CD4-positive, alpha-beta T cell treated with Interleukin-10 for 1 hour (primary cell): ENCODE data around the gene KCNJ5.

ENCODE experiments used
- DNase-seq: peaks from one replicate; pipeline ENCODE4 v3.0.0-alpha.2; 2020

KCNJ5 gene

DNA sequence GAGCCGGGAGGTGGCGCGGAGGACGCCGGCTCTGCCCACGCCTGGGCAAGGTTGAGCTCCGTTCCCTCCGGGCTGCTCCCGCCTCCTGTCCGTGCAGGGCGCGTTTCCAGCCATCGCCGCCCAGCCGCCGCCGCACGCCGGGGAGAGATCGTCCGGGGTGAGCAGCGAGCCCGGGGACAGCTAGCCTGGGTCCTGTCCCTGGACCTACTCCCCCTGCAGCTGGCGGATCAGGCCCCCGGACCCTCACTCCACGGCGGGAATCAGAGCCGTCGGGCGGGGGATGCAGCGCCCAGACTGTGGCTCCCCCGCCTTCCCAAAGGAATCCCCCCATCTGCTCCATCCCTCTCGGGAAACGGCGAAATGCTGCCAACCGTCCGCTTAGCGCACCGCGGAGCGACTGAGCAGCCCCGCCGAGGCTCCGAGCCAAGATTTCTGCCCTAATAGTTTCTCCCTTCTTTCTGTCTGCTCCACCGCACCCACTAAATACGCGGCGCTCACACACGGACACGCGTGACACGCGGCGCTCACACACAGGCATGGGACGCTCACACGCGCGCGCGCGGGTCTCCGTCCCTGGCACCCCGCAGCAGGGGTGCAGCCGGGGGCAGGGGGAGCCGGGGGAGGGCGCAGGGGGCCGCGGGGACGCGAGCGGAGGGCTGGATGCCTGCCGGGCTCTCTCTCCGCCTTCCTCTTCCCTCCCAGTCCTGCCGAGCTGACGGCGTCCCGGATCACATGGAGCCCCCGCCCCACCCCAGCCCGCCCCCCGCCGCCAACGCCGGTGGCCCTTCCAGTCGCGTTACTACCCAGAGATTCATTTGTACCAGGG, at the start of gene KCNJ5:
KCNJ5 (plus strand) TSS at position 814 of the 826 bp plus-strand sequence. CDS start 19,918 bp downstream, outside the sequence.
- DNase-seq, result peak; percentile 13

DNA sequence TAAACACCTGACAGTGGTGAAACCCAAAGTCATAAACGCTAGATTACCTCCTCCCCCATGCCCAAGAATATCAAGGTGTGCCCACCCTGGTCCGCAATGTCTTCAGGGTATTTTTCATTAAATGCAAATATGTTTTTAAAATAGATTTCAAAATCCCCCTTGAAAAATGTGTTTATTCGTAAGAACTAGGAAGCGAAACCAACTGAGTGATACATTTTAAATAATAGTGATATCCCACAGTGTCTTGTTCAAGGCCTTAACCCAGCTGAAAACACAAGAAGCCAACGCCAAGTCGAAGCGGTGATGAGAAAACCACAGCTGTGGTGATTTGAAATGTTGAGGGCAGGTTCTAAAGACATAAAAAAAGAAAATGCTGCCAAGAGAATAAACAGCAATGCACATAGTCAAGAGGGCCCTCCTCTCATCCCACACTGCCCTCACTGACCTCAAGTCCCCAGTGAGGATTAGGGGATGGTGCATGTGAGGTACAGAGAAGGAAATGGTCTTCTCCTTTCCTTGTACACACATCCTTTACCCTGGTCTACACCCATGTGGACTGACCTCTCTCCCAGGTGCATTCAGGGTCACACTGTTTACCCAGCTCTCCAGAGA, 49.6 kb upstream of the KCNJ5 start:
- DNase-seq, result peak; percentile 29

DNA sequence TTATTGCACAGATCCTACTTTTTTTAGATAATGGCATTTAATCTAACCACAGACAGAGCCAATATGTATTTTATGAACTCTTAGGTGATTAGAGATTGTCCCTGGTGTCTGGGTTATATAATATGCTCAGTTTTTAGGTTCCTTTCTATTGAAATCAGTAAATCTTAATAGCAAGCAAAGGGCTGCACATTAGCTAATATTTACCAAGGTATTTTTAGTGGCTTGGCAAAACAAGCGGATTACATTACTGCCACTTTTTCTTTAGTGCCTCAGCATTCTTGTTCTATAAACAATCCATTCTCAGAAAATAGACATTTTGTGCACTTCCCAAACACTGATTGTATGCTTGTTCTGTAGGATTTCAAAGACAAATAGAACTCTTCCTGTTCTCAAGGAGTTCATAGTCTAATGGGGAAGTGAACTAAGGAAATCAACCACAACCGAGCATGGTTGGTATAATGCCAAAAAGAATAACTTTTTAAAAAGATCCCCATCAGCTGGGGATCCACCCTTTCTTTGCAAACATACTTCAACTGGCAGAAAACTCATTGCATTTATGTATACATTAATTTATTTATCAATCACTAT, 47.9 kb upstream of the KCNJ5 start:
- no peak for DNase-seq

DNA sequence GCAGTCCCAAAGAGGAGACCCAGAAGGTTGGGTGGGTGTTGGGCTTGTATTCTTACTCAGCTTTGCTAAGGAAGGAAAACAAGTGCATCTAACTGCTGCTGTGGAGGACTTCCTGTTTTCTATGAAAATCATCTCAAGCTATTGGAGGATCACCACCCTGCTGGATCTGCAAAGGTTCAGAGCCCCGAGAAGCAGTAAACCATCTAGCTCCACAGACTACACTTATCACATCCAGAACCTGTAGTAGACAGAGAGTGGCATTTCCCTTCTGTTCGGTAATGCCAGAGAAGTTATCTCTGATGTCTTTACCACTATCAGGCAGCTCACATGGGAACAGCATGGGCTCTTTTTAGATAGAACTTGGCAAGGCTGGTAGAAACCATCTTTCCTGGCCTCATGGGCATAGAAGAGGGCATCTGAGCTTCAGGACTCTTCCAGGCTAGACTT, 45.8 kb upstream of the KCNJ5 start:
- peak; percentile 22 for DNase-seq

DNA sequence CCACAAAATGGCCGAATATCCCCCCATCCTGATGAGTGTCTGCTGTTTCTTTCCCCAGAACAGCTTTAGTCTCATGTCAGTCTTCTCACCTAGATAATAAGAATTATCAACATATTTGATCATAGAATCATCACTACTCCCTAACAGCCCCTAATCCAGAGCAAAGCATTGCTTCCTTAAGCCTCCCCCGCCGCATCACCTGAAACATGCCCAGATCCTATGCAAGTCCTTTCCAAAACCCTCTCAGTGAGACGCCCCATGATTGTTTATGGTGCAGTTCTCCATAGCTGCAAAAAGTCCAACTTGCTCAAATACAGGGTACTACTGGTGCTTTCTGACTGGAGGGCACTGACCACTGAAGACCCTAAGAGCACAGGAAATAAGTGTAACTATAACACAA, 44.2 kb upstream of the KCNJ5 start:
- DNase-seq, result no peak

DNA sequence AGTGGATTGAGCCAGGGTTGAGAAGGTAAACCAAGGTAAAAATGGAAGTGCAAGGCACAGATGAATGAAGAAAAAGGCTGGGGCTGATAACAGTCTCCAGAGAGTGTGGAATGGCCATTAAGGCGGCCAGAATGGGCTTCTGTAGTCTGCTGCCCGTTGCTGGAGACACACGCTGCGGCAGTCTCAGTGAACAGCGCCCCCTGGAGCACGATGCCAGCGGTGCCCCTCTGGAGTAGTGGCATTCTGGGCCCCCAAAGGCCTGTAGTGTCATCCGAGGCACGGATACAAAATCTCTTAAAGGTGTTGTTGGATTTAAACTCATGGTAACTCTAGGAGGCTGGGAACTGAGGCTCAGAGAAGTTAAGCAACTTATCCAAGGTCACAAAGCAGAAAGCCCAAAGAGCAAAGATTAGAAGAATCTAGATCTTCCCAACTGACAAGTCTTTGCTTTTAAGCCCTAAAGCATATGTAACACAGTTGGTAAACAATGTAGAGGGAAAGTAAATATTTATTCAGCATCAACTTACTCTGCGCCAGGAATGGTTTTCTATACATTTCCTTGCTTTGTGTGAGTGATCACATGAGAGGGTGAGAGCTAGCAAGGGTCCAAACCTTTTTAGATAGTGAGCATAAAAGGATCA, 42.2 kb upstream of the KCNJ5 start:
- peak; percentile 72 for DNase-seq

DNA sequence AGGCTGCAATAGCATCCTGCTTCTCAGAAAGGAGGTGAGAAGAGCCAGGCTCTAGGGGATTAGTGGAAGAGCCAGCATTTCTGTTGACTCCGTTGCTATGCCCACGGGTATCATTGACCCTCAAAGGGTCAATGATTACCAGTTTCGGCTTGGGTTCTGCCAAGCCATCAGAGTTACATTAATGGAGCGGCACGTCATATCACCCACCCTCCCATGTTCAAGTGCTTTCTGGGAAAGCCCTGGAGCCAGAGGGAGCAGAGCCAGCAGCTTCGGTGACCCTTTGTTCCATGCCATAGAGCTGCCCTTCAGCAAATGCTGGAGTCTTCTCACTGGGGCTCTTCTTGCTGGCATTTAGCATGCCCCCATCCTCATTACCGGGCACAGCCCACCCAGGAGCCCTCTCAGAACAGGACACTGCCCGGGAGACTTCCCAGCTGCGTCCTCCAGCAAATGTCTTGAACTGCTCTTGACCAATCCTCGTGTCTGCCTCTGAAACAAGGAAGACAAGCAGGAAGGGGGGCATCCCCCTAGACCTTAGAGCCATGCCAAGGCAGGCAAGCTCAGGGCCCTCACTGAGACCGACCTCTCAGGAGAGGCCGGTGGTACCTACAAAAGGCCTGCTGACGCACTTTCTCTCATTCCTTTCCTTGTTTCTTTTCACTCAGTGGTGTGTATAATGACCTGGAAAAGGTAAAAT, 38.7 kb upstream of the KCNJ5 start:
- no peak for DNase-seq

DNA sequence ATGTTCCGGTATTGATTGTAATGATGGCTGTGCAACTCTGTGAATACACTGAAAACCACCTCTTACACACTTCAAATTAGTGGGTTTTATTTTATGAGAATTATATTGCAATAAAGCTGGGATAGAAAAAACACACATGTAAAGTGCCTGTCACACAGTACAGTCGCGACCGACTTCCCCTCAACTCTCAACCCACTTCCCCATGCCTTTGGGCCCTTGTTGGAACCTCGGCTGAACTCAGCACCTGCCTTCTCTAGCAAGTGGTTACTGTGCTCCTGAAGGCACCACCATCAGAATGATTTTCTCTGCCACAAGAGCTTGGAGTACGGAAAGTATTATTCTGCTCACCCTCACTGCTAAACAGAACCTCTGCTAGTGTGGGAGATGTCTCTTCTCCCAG, 37.6 kb upstream of the KCNJ5 start:
- no peak for DNase-seq

DNA sequence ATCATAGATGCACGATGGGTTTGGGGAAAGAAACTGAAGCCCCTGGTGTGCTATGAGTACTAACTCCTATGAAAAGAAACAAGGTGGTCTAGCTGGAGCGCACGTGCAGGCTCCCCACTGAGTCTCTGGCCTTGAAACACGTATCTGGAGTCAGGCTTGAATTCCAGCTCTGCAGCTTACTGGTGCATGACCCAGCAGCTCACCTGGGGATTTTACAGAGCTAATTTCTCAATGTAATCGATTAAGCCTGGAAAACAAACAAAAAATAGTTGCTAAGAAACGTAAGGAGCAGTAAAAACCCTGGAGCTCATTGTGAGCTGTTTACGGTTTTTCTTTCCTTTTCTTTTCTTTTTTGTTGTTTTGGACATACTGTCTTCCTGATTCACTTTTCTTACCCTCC, 36.3 kb upstream of the KCNJ5 start:
- no peak for DNase-seq

DNA sequence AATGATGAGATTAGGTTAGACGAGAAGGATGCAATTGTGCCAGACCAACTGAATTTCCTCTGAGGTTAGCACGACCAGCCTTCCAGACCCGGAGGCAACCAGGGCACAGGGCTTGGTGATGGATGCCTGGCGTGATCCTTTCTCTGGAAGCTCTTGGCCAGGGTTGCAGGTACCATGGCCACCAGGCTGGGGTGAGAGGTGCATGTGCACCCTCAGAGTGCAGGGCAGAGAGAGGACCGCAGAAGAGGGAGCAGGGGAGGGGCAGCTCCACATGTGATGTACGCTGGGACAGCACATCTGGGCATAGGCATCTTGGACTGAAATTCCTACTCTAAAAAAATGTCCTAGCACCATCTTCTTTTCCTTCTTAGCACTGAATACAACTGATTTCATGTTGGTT, 34.9 kb upstream of the KCNJ5 start:
- no peak for DNase-seq

DNA sequence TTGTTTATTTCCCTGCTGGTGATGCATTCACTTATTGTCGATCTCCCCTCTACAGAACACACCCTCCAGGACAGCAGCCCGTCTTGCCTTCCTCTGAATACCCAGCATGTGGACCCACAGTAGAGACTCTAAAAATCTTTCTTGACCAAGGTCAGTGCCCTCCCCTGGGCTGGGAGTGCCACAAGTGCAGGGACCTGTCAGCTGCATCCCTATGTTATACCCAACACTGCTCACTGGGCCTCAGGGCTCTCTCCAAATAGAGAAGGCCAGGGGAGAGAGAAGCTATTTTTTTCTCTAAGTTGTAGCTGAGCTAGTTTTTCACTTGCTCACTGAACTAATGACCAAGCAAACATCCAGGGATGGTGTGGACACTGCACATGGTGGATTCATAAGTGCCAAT, 33.8 kb upstream of the KCNJ5 start:
- DNase-seq, result no peak

DNA sequence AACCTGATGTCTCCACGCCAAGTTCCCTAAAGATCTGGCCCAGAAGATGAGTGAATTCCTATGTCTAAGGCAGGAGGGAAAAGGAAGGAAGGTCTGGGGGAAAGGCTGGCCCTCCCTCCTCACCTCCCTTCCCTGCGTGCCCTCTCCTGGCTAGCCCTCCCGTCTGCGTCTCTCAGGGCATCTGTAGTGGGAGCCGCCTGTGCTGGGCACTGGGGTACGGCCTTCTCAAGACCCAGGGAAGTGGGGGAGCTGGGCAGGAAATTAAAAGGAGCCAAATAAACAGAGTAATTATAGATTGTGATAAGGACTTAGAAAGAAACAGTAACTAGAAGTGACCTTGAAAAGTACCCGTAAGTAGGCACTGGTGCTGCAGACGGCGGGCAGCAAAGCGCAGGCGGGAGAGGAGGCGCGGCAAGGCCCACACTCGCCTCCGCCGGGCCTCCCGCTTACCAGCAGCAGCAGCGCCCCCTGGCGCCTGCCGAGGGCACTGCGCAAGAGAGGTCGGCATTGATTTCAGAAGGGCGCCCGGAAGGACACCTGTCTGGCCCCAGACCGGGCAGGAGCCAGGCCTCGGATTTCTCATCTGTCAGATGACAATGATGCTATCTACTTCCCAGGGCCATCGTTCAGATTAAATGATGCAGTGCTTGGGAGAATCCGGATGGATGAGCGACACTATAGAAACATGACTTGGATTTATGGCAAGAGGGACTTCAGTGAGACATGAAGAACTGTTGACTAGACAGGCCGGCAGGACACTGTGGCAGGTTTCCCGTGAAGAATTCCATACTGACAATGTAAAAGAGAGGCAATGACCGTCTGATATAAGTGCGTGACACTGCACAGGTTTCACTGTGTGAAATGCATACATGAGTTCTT, 31.4 kb upstream of the KCNJ5 start:
- peak; percentile 74 for DNase-seq

DNA sequence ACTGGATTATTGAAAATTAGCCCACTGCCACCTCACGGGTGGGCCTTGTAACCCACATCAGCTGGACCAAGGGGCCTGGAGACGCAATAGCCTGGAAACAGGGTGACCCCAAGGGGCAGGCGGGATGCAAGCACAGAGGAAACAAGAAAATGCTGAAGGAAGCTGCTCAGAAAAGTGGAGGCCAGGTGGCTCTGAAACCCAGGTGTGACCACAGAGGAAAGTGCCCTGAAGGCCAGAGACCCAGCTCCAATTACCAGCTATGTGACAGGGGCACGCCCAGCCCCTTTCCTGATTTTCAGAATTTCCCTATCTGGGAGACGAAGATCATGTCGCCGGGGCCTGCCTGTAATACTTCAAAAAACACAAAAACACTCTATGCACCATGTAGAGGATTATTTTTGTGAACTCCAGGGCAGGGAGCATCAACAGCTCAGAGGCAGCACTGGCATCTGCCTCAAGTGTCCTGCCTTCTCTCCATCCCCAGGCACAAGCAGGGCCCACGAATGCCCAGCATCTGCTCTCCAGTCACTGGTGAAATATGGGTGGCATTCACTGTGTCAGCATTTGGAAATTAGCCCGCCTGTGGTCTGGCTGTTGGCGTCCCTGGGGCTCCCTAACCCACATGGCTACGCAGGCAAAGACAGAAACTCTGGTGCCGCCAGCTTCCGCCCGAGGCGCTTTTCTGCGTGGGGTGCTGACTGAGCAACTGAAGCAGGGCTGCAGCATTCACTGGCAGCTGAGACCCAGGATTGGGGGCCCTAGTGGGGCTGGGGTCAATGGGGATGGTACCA, 30.4 kb upstream of the KCNJ5 start:
- no peak for DNase-seq

DNA sequence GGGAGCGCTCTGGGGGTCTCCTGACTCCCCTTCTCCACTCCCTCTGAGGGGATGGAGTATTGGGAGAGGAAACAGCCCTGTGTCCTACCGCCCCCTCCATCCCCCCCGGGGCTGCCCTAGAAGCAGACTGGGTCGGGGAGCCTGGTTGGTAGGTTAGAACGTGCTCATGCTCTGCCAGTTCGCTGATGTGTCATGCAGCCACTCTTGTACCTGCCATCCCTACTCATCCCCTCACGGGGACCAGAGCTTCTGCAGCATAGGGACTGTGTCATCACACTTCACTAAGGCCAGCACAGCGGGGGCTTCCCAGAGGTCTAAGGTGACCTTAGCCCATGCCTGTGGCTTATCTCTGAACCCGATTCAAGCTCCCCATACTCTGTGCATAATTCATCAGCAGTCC, 28.8 kb upstream of the KCNJ5 start:
- DNase-seq, result no peak

DNA sequence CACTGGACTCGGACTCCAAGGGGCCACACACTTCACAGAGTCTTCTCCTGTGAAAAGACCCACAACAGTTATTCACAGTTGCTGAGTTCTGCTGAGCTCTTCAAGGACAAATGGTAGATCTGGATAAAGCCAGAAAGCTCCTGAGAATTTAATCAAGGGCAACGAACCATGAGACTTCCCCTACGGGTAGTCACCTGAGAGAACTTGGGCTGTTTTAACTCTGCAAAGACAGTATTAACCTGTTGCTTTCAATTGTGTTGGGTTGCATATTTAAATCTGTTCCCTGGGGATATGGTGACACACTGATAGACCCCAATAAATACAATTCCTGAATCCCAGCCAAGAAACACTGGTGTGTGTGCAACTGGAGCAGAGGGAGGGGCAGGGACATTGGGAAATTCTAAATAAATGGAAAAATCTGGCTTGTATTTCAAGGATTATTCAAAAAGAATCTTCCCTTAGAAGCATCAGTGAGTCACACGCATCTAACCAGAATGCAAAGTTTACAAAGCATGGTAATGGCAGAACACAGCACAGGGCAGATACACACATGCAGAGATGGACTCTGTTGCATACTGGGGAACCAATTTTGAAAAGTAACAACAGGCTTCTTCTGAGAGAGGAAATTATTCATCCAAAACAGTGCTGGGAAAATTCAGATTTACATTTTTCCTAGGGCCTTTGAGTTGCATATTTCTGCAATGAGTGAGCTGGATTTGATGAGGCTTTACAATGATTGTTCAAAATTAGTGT, 28.1 kb upstream of the KCNJ5 start:
- no peak for DNase-seq

DNA sequence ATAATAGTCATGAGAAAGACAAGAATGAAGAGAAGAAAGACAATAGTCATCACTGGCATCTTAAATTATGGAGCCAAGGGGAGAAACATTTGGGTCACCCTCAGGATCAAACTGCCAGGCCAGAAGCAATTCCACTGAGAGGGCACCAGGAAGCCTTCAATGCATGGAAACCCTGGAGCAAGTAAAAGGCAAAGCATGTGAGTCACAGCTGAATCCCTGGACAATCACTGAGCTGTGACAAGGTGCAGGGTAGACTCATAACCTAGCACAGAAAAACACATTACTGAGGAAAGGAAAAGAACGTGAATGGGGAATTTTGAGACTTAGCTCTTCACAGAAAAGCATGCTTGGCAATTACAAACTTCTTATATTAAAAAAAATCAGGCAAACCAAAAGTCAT, 25.7 kb upstream of the KCNJ5 start:
- no peak for DNase-seq

DNA sequence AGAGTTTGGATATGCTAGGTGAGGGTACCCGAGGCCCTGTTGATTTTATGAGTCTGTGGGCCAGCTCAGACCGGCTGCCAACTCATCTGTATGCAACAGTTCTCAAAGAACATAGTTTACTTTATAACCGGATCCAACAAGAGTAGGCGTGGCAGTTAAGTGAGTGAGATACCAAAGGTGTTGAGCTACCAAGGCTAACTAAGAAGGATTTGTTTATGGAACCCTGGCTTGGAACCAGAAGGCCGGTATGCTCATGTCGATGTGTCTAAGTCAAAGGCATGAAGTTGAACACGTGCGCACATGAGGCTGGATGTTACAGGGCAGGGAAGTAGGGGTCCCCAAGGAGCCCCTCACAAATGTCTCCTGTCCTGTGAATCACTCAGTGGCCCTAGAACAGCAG, 23.9 kb upstream of the KCNJ5 start, which contains the start of gene KCNJ1:
KCNJ1 (minus strand) TSS at position 20 of the 400 bp plus-strand sequence. CDS start 27,053 bp downstream, outside the sequence.
- no peak for DNase-seq

DNA sequence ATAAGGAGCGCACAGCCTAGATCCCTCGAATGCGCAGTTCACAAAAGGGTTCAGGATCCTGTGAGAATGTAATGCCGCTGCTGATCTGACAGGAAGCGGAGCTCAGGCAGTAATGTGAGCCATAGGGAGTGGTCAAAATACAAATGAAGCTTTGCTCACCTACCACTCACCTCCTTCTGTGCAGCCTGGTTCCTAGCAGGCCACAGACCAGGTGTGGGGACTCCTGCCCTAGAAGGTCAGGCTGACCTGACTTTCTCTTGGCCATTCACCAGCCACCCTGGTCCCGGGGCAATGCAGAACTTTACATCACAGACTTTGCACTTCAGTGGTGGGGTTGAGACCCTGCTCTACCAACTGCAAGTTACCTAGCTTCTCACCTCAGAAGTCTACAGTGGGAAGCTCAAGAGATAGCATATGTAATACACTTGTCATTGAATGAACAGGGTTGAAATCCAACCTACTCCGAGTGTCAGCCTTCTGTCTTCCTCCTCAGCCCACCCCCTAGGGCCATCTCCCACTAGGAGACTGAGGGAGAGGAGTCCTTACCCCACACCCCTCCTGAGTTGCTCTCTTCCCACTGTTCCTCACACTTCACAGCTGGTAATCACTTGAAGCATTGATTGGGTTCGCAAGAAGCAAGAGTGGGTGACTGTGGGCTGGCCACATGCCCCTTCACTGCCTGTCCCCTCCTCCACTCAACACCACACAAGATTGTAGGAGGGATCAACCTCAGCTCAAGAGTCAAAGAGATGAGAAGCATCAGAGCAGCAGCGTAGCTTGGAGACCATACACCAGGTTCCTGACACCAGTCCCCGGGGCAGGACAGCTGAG, 22.1 kb upstream of the KCNJ5 start:
- DNase-seq, result no peak

DNA sequence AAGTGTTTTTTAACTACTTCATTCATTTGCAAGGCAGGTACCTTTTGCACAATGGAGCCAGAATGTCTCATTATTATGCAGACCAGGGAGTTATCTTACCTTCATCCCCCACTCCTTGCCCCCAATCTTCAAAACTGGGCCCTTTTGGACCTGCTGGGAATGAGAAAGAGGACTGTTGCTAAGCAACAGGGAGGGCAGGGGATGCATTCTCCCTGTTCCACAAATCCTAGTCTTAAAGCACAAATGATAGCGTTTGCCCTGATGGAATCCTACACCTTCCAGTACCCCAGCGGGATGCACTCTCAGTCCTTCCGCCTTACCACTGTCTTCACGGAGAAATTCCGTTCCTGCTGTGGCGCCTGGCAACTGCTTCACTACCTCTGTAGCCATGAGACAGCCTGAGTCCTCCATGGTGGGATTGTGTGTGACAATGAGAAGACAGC, 20.0 kb upstream of the KCNJ5 start:
- no peak for DNase-seq
